GM19438 (cell line): Measurements from ENCODE around the gene SCN4B.

ENCODE experiments used
- ATAC-seq: cut with Tn5 transposase; IDR thresholded peaks from one replicate; pipeline ENCODE4 v1.9.1; 2021; ENCODE audit warnings: low read depth; ENCODE audit not compliant: unreplicated experiment

SCN4B gene

GRCh38 chr11:118135796-118136165, 16.8 kb downstream of the SCN4B start:
- ATAC-seq: no peak

GRCh38 chr11:118135051-118135795, 17.4 kb downstream of the SCN4B start:
- no peak for ATAC-seq

- no peak for ATAC-seq
Measured at GRCh38 chr11:118133816-118134215, 18.8 kb downstream of the SCN4B start.

- ATAC-seq: no peak
Measured at GRCh38 chr11:118132385-118133151, 20.1 kb downstream of the SCN4B start.

GRCh38 chr11:118129471-118130172, 23.0 kb downstream of the SCN4B start:
- no peak for ATAC-seq

GRCh38 chr11:118128721-118129470, 23.7 kb downstream of the SCN4B start:
- no peak for ATAC-seq

- no peak for ATAC-seq
Measured at GRCh38 chr11:118128310-118128709, 24.3 kb downstream of the SCN4B start.

- ATAC-seq: no peak
Measured at GRCh38 chr11:118126082-118126838, 26.4 kb downstream of the SCN4B start.

- ATAC-seq: no peak
Measured at GRCh38 chr11:118124929-118125535, 27.6 kb downstream of the SCN4B start.

GRCh38 chr11:118120793-118121192, 31.8 kb downstream of the SCN4B start:
- ATAC-seq: no peak

GRCh38 chr11:118117790-118118601, 34.6 kb downstream of the SCN4B start:
- peak; percentile 52 for ATAC-seq

GRCh38 chr11:118115048-118115447, 37.6 kb downstream of the SCN4B start:
- ATAC-seq: no peak

GRCh38 chr11:118114266-118114665, 38.4 kb downstream of the SCN4B start:
- no peak for ATAC-seq

- ATAC-seq: no peak
Measured at GRCh38 chr11:118112711-118113430, 39.8 kb downstream of the SCN4B start.

- ATAC-seq: no peak
Measured at GRCh38 chr11:118111744-118112035, 40.9 kb downstream of the SCN4B start.

- ATAC-seq: no peak
Measured at GRCh38 chr11:118111019-118111743, 41.4 kb downstream of the SCN4B start.

GRCh38 chr11:118109231-118109630, 43.4 kb downstream of the SCN4B start:
- ATAC-seq: no peak

- ATAC-seq: no peak
Measured at GRCh38 chr11:118108513-118108912, 44.1 kb downstream of the SCN4B start.
